ENCODE data around the gene PGC. TPM values are rescaled to one million over a fixed set of nuclear protein-coding genes. Genes with fewer than 3 reads are reported as not detected.

The PGC gene
- total RNA-seq, 4 donors from 2014 or later, result not detected

DNA sequence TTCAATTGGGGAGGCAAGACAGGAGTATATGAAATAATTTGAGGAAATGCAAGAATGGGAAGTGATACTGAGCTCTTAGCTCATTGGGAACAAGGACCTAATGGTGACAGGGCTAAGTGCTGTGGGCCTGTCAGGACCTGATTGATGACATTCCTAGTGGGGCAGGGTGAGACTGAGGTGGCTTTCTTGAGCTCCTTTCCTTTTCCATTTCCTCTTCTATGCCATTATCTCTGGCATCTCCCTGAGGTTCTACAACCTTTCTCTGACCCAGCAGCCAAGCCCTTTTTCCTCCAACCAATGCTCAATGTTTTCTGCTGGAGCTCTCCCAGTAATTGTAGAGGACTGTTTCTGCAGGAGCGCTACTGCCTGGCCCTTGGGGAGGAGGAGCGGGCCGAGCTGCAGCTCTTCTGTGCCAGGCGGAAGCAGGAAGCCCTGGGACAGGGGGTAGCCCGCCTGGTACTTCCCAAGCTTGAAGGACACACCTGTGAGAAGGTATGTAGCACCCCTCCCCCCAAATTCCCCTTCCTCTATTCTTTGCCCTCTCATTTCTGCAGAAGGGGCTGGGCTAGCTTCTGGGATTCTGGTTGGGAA, 37.5 kb upstream of the PGC start:
- Histone ChIP-seq H3K36me3 (peaks cover 0 to 4% (median 0%) of the 10 kb centered on the region in 3 donors), H3K27me3 (no peaks in the 10 kb centered on the region), H3K4me1 (peaks cover 0 to 27% (median 8%) of the 10 kb centered on the region in 4 donors), H3K9me3 (no peaks in the 10 kb centered on the region), H3K27ac (no peak overlapping the region), H3K4me3 (no peak overlapping the region)
- TF ChIP-seq, protein P1, sequence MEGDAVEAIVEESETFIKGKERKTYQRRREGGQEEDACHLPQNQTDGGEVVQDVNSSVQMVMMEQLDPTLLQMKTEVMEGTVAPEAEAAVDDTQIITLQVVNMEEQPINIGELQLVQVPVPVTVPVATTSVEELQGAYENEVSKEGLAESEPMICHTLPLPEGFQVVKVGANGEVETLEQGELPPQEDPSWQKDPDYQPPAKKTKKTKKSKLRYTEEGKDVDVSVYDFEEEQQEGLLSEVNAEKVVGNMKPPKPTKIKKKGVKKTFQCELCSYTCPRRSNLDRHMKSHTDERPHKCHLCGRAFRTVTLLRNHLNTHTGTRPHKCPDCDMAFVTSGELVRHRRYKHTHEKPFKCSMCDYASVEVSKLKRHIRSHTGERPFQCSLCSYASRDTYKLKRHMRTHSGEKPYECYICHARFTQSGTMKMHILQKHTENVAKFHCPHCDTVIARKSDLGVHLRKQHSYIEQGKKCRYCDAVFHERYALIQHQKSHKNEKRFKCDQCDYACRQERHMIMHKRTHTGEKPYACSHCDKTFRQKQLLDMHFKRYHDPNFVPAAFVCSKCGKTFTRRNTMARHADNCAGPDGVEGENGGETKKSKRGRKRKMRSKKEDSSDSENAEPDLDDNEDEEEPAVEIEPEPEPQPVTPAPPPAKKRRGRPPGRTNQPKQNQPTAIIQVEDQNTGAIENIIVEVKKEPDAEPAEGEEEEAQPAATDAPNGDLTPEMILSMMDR (IDR thresholded peaks at IDR 0.05), result no peak
- TF ChIP-seq POLR2A (IDR thresholded peaks at IDR 0.05), result no peak
- DNase-seq, result no peak

DNA sequence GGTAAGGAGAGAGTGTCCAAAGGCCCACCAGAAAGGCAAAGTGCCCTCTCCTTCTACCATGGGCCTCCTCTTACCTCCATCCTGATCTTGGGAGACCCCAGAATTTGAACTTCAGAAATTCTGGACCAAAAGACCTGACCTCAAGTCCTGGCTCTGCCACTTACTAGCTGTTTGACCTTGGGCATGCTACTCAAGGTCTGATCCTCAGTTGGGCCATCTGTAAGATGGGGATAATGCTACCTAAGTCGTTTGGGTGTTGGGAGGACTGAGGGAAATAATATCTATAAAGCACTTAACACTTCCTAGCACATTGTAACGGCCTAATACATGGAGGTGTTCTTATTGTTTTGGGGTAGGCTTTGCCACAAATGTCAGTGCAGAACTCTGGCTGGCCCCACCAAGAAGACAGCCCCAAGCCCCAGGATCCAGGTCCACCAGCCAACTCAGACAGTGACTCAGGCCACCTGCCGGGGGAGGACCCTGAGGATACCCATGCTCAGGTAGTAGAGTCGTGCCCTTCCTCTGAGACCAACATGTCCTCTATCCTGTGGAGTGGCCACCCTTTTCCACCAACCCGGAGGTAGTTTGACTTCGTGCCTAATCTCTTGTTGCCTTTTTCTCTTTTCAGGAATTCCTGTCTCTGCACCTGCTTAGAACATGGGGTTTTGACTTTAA, 36.0 kb upstream of the PGC start:
- no peaks in the 10 kb centered on the region for H3K27me3 ChIP-seq
- H3K27ac ChIP-seq, result no peak overlapping the region
- H3K9me3 ChIP-seq, result no peaks in the 10 kb centered on the region
- no peaks in the 10 kb centered on the region for H3K36me3 ChIP-seq
- DNase-seq, result no peak
- no peak overlapping the region for H3K4me3 ChIP-seq
- TF ChIP-seq, protein P1 (IDR thresholded peaks at IDR 0.05), result no peak
- no peak for TF ChIP-seq POLR2A (IDR thresholded peaks at IDR 0.05)
- peaks cover 0 to 27% (median 6%) of the 10 kb centered on the region in 4 donors for H3K4me1 ChIP-seq

DNA sequence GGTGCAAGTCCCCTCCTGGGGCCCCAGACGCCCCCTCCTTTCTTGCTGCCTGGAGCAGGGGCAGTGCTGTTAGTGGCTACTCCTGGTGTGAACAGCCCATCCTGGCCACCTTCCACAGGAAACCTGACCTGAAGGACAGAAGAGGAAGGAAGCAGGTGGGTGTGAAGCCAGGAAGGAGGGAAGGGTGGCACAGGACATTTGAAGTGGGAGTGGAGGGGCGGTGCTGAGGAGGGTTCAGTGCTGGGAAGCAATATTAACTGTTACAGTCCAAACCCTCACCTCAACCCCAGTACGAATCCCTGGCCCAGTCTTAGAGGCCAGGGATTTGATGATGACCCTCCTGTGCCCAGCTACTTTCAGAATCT, 34.2 kb upstream of the PGC start:
- Histone ChIP-seq H3K27me3 (no peaks in the 10 kb centered on the region), H3K27ac (peak overlapping the region in 2 of 4 donors; percentile 76 to 77), H3K4me3 (peak overlapping the region; percentile 58 to 86 (median 67)), H3K9me3 (no peaks in the 10 kb centered on the region), H3K4me1 (peaks cover 0 to 27% (median 5%) of the 10 kb centered on the region in 4 donors), H3K36me3 (peaks cover 0 to 6% (median 0%) of the 10 kb centered on the region in 3 donors)
- no peak for DNase-seq
- TF ChIP-seq POLR2A (IDR thresholded peaks at IDR 0.05), result no peak
- TF ChIP-seq, protein P1 (IDR thresholded peaks at IDR 0.05), result no peak

DNA sequence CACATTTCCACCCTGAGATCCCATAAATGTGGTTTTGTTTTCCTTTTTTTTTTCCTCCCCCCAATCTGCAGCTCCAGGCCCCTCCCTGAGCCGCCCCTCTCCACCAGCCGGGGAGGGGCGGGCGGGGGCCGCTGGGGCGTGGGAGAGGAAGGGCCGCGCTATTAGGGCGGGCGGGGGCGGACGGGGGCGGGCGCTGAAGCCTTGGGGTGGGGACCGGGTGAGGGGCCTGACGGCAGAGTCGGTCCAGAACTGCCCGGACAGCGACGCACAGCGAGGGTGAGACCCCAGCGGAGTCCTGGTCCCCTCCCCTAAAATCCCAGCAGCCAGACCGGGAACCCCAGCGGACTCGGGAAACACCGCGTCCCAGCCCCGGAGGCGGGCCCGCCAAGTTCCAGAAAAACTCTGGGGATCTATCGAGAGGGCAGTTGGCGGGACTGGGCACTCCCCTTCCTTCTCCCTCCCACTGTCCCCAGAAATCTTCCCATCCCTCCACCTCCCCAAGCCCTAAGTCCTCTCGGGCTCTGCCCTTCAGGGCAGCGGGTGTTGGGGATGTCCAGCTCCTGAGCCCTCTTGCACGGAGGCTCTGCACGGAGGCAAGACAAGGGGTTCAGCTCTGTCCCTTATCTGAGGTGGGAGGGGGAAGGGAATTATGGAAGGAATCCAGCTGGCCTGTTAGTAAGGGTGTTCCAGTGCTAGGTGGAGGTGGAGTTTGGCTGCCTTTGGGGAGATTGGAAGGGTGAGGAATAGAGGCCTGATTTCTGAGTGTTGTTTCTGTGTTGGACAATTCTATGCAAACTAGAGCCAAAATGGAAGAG, 33.6 kb upstream of the PGC start, which contains the start of gene PRICKLE4:
TSS of gene PRICKLE4 (plus strand) at position 232 of the 815 bp plus-strand sequence. CDS start 2,692 bp downstream, outside the sequence.
- H3K4me1 ChIP-seq, result peaks cover 0 to 21% (median 3%) of the 10 kb centered on the region in 4 donors
- H3K4me3 ChIP-seq, result peak within 1 kb of the TSS; percentile 58 to 86 (median 67)
- no peaks in the 10 kb centered on the region for H3K9me3 ChIP-seq
- DNase-seq, result peak in 2 of 3 donors; percentile 55 to 69
- no peaks in the 10 kb centered on the region for H3K27me3 ChIP-seq
- H3K36me3 ChIP-seq, result peaks cover 0 to 6% (median 0%) of the 10 kb centered on the region in 3 donors
- TF ChIP-seq, protein P1 (IDR thresholded peaks at IDR 0.05), result no peak
- TF ChIP-seq POLR2A (IDR thresholded peaks at IDR 0.05), result no peak
- H3K27ac ChIP-seq, result peak within 1 kb of the TSS; percentile 63 to 77 (median 72)

DNA sequence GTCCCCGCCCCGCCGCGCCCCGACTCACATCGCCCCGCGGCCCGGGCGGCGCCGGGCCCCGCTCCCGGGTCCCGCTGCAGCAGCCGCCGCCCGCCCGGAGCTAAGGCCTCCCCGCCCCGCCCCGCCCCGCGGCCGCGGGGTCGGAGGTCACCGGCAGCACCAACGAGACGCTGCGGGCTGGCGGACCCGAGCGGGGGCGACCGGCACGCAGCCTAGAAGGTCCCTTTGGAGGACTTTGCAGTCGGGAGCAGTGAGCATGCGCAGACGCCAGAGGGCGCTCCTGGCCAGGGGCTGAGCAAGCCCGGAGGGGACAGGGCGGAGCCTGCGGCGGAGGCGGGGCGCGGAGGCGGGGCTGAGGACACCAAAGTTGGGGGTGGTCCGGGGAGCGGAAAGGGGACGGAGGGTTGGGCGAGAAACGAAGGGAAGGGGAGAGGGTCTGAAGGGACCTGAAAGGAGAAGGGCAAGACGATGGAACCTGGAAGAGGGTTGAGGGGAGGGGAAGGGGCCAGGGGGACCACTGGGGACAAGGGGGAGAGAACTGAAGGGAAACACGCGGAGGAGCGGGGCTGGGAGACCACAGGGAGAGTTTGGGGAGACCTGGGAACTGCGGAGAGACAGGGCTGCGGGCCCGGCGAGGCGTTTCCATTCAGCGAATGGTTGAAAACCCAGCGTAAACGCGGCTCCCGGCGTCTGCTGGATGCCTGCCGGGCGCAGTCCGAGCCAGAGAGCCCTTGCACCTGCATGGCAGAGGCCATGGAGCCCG, 32.8 kb upstream of the PGC start, which contains the start of gene FRS3:
TSS of gene FRS3 (minus strand) at position 113 of the 763 bp plus-strand sequence. CDS start 2,913 bp downstream, outside the sequence.
- H3K36me3 ChIP-seq, result peaks cover 0 to 14% (median 0%) of the 10 kb centered on the region in 3 donors
- H3K27ac ChIP-seq, result peak within 1 kb of the TSS; percentile 63 to 77 (median 72)
- peak in 1 of 2 donors; percentile 33 for TF ChIP-seq POLR2A (IDR thresholded peaks at IDR 0.05)
- TF ChIP-seq, protein P1 (IDR thresholded peaks at IDR 0.05), result peak; percentile 94 to 99 (median 97)
- no peaks in the 10 kb centered on the region for H3K27me3 ChIP-seq
- peak; percentile 97 to 99 (median 99) for DNase-seq
- peaks cover 0 to 19% (median 3%) of the 10 kb centered on the region in 4 donors for H3K4me1 ChIP-seq
- H3K9me3 ChIP-seq, result no peaks in the 10 kb centered on the region
- H3K4me3 ChIP-seq, result peak within 1 kb of the TSS; percentile 58 to 86 (median 67)

Data from Peyer's patch (tissue), 4 donors.